Endothelial cell (in vitro differentiated cells): ENCODE data around the gene OR52B6. TPM values are rescaled to one million over a fixed set of nuclear protein-coding genes. Genes with fewer than 3 reads are reported as not detected.

Experiments
- DNase-seq: peaks from one replicate; pipeline ENCODE4 v3.0.0; 2021; ENCODE audit warnings: low spot score
- H3K27ac Mint-ChIP-seq: one replicate; pipeline ENCODE4 v1.8.0; 2021; ENCODE audit warnings: mixed read lengths, inconsistent platforms; ENCODE audit not compliant: unreplicated experiment
- H3K27me3 Mint-ChIP-seq: one replicate; pipeline ENCODE4 v1.8.0; 2021; ENCODE audit warnings: mild to moderate bottlenecking, moderate library complexity, mixed read lengths, inconsistent platforms; ENCODE audit not compliant: unreplicated experiment
- H3K36me3 Mint-ChIP-seq: one replicate; pipeline ENCODE4 v1.8.0; 2021; ENCODE audit warnings: mild to moderate bottlenecking, low read depth, mixed read lengths, inconsistent platforms; ENCODE audit not compliant: unreplicated experiment
- H3K4me1 Mint-ChIP-seq: one replicate; pipeline ENCODE4 v1.8.0; 2021; ENCODE audit warnings: mild to moderate bottlenecking, mixed read lengths, inconsistent platforms; ENCODE audit not compliant: unreplicated experiment
- H3K4me3 Mint-ChIP-seq: one replicate; pipeline ENCODE4 v1.8.0; 2021; ENCODE audit warnings: mild to moderate bottlenecking, mixed read lengths, inconsistent platforms; ENCODE audit not compliant: unreplicated experiment
- H3K9me3 Mint-ChIP-seq: one replicate; pipeline ENCODE4 v1.8.0; 2021; ENCODE audit warnings: mixed read lengths, inconsistent platforms; ENCODE audit not compliant: unreplicated experiment
- total RNA-seq: library from RNA; stranded (reverse); fragmentation: NEBNext Ultra II Directional; extraction: Animal tissue kit (Norgen Biotek cat#: 25700); gene quantifications from one replicate; pipeline ENCODE4 v1.2.1, GENCODE V29; 2021; ENCODE audit not compliant: unreplicated experiment
- TF ChIP-seq, protein P1 (sequence below): fragments of 200-600 bp; sonication (generic); IDR thresholded peaks from one replicate; pipeline ENCODE4 v1.5.0; 2021; ENCODE audit warnings: antibody characterized with exemption; ENCODE audit not compliant: unreplicated experiment

Gene OR52B6
- total RNA-seq, 1 donor from 2014 or later, result not detected

DNA sequence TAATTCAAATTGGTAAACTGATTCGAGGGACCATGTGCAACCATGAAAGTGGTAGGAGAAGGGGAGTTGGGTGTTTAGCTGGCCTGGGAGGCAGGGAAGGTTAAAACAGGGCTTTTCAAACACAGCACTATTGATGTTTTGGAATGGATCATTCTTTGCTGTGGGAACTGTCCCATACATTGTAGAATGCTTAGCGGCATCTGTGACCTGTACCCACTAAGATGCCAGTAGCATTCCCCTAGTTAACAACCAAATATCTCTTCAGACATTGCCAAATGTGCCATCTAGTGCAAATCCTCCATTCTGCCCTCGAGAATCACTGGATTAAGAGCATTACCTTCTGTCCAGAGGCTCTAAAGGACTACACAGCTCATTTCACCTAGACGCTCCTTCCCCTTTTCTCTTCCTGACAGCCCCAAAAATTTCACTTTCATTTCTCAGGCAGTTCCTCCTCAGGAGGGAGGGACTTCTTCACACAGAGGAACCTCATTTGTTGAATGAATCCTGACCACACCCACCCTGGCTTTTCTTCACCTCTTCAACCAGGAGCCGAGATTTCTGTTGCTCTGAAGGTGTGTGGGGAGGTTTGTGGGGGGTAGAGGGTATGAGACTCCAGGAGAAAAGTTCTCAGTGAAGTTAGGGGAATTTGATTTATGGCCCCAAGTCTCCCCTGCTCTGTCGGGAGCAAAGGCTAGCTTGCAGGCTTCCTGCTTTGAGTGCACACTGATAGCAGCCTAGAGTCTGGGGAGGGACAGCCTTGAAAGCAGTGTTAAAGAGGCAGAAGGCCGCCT, 44.0 kb downstream of the OR52B6 start, which contains the start of gene TRIM34:
Gene TRIM34 (plus strand): TSS at position 513 of the 791 bp plus-strand sequence. CDS start 7,331 bp downstream, outside the sequence.
- H3K27me3 Mint-ChIP-seq, result no peaks in the 10 kb centered on the region
- peak within 1 kb of the TSS; percentile 1 for H3K27ac Mint-ChIP-seq
- H3K4me1 Mint-ChIP-seq, result peaks cover 27% of the 10 kb centered on the region
- peak within 1 kb of the TSS; percentile 33 for H3K4me3 Mint-ChIP-seq
- TF ChIP-seq, protein P1, sequence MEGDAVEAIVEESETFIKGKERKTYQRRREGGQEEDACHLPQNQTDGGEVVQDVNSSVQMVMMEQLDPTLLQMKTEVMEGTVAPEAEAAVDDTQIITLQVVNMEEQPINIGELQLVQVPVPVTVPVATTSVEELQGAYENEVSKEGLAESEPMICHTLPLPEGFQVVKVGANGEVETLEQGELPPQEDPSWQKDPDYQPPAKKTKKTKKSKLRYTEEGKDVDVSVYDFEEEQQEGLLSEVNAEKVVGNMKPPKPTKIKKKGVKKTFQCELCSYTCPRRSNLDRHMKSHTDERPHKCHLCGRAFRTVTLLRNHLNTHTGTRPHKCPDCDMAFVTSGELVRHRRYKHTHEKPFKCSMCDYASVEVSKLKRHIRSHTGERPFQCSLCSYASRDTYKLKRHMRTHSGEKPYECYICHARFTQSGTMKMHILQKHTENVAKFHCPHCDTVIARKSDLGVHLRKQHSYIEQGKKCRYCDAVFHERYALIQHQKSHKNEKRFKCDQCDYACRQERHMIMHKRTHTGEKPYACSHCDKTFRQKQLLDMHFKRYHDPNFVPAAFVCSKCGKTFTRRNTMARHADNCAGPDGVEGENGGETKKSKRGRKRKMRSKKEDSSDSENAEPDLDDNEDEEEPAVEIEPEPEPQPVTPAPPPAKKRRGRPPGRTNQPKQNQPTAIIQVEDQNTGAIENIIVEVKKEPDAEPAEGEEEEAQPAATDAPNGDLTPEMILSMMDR, result no peak
- H3K9me3 Mint-ChIP-seq, result no peaks in the 10 kb centered on the region
- no peaks in the 10 kb centered on the region for H3K36me3 Mint-ChIP-seq
- peak; percentile 15 for DNase-seq

DNA sequence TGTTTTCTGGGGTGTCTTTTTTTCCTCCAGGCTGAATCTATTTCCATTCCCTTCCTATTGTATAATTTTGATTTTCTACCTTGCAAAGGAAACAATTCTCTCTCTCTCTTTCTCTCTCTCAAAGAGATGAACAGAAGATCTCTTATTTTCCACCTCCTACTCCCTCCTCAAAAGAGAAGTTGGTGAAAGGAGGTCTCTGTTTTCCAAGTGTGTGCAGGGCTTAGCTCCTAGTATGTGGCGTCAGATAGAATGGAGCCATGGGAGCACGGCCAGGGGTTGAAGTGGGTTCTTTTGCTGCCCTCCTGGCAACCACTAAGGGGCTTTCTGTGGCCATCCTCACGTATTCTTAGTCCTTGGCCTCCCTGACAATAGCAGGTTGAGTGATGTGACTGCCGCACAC, 44.6 kb downstream of the OR52B6 start:
- H3K27ac Mint-ChIP-seq, result no peak overlapping the region
- DNase-seq, result no peak
- H3K4me3 Mint-ChIP-seq, result peak overlapping the region; percentile 17
- peaks cover 2% of the 10 kb centered on the region for H3K36me3 Mint-ChIP-seq
- peaks cover 28% of the 10 kb centered on the region for H3K4me1 Mint-ChIP-seq
- no peaks in the 10 kb centered on the region for H3K9me3 Mint-ChIP-seq
- H3K27me3 Mint-ChIP-seq, result no peaks in the 10 kb centered on the region
- TF ChIP-seq, protein P1, result no peak

DNA sequence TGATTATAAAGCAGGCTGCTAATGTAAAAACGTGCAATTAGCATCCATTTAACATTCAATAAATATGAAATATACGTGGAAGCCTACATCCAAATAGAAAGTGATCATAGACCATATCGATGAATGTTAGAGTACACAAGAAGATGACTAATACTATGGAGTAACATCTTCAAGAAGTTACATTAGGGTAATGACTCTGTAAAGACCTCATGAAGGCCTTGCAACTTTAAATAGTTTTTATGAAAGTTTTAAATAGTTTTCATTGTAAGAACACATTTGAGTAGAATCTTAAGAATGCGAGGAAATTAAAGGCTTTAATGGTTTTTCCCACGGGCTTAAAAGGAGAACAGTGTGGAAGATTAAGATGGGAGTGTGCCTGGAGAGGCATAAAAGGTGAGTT, 45.5 kb downstream of the OR52B6 start:
- H3K27ac Mint-ChIP-seq, result no peak overlapping the region
- no peak for DNase-seq
- H3K9me3 Mint-ChIP-seq, result no peaks in the 10 kb centered on the region
- no peak overlapping the region for H3K4me3 Mint-ChIP-seq
- peaks cover 4% of the 10 kb centered on the region for H3K36me3 Mint-ChIP-seq
- no peaks in the 10 kb centered on the region for H3K27me3 Mint-ChIP-seq
- TF ChIP-seq, protein P1, result no peak
- peaks cover 23% of the 10 kb centered on the region for H3K4me1 Mint-ChIP-seq

DNA sequence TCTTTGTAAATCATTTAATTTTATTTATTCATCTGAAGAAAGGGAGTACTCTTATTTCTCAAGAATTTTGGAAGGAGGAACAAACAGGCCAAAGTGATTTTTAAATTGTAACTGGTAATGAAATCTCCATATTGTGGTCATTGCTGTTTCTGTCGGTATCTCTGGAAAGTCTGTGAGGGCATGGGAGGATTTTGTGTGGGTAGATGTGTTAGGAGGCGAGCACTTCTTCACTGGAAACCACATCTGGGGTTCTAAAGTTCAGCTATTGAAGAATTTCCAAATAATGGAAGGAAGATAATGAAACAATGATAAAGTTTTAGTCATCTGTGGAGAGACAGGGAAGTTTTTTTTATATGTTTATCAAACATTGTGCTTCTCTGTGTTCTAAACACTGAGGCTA, 50.7 kb downstream of the OR52B6 start:
- TF ChIP-seq, protein P1, result no peak
- peaks cover 2% of the 10 kb centered on the region for H3K27me3 Mint-ChIP-seq
- peaks cover 11% of the 10 kb centered on the region for H3K4me1 Mint-ChIP-seq
- DNase-seq, result no peak
- no peak overlapping the region for H3K27ac Mint-ChIP-seq
- no peaks in the 10 kb centered on the region for H3K9me3 Mint-ChIP-seq
- peaks cover 15% of the 10 kb centered on the region for H3K36me3 Mint-ChIP-seq
- no peak overlapping the region for H3K4me3 Mint-ChIP-seq

Other genes starting within 250 kb of the OR52B6 start
- gene OR51B5, start 237.4 kb upstream of the OR52B6 start, total RNA-seq, result 0.82 TPM
- not detected for gene OR51B6, start 229.4 kb upstream of the OR52B6 start, total RNA-seq
- gene OR51M1, start 197.1 kb upstream of the OR52B6 start, total RNA-seq, result not detected
- gene OR51Q1, start 158.8 kb upstream of the OR52B6 start, total RNA-seq, result not detected
- 1.2 TPM for gene OR51I1, start 139.4 kb upstream of the OR52B6 start, total RNA-seq
- not detected for gene OR51I2, start 131.6 kb upstream of the OR52B6 start, total RNA-seq
- not detected for gene OR52D1, start 92.2 kb upstream of the OR52B6 start, total RNA-seq
- gene UBQLN3, start 70.9 kb upstream of the OR52B6 start, total RNA-seq, result 1.1 TPM
- 4.4 TPM for gene UBQLNL, start 64.2 kb upstream of the OR52B6 start, total RNA-seq
- gene OR52H1, start 32.3 kb upstream of the OR52B6 start, total RNA-seq, result 2.1 TPM
- gene TRIM6, start 15.8 kb downstream of the OR52B6 start, total RNA-seq, result 10.1 TPM
- 0.64 TPM for gene TRIM34, start 44.1 kb downstream of the OR52B6 start, total RNA-seq
- gene TRIM5, start 104.2 kb downstream of the OR52B6 start, total RNA-seq, result 114 TPM
- gene TRIM22, start 108.9 kb downstream of the OR52B6 start, total RNA-seq, result 1.2 TPM
- gene OR56B1, start 155.6 kb downstream of the OR52B6 start, total RNA-seq, result not detected
- not detected for gene OR52N4, start 173.4 kb downstream of the OR52B6 start, total RNA-seq
- 6.8 TPM for gene OR52N5, start 202.5 kb downstream of the OR52B6 start, total RNA-seq
- gene OR52N1, start 210.4 kb downstream of the OR52B6 start, total RNA-seq, result 13.6 TPM
- not detected for gene OR52N2, start 228.0 kb downstream of the OR52B6 start, total RNA-seq